Measurements from ENCODE around the gene PLXNA2. TPM values are rescaled to one million over a fixed set of nuclear protein-coding genes. Genes with fewer than 3 reads are reported as not detected.

PLXNA2 gene
- total and polyA plus RNA-seq, 2 of the 13 experiments (the other 11 are each of a cell fraction or from before 2014, with no cell fraction given), result 1.1 to 2.1 TPM

- TF ChIP-seq IRX3 (CRISPR knock-in tag; IDR thresholded peaks at IDR 0.05; ENCODE audit: borderline replicate concordance, low read depth), result no peak
- TF ChIP-seq TBP (CRISPR knock-in tag; IDR thresholded peaks at IDR 0.05), result no peak
- no peak for TF ChIP-seq RFXAP (CRISPR knock-in tag; IDR thresholded peaks at IDR 0.05; ENCODE audit: borderline replicate concordance)
- 0 out of 2 replicates have a peak, but pooled peaks have one; percentile 3 for TF ChIP-seq NKX3-1 (CRISPR knock-in tag; IDR thresholded peaks at IDR 0.05)
- TF ChIP-seq HOXD1 (CRISPR knock-in tag; IDR thresholded peaks at IDR 0.05), result no peak
- TF ChIP-seq MXD3 (CRISPR knock-in tag; IDR thresholded peaks at IDR 0.05), result 0 out of 2 replicates have a peak, but pooled peaks have one; percentile 2
- TF ChIP-seq POGZ (CRISPR knock-in tag; IDR thresholded peaks at IDR 0.05), result no peak
- no peak for TF ChIP-seq ZMYM4 (CRISPR knock-in tag; IDR thresholded peaks at IDR 0.05)
- 0 out of 2 replicates have a peak, but pooled peaks have one; percentile 22 for TF ChIP-seq ARID4A (CRISPR knock-in tag; IDR thresholded peaks at IDR 0.05; ENCODE audit: borderline replicate concordance)
- TF ChIP-seq ZNF563 (CRISPR knock-in tag; IDR thresholded peaks at IDR 0.05), result peak; percentile 33; the same call in 1 of the 2 replicates
- TF ChIP-seq NFKB2 (CRISPR knock-in tag; IDR thresholded peaks at IDR 0.05; ENCODE audit: borderline replicate concordance), result peak; percentile 4; the same call in 1 of the 2 replicates
- TF ChIP-seq ATF5 (CRISPR knock-in tag; IDR thresholded peaks at IDR 0.05; ENCODE audit: low read depth), result no peak
- 0 out of 2 replicates have a peak, but pooled peaks have one; percentile 22 for TF ChIP-seq RBFOX2 (IDR thresholded peaks at IDR 0.05; ENCODE audit: low read depth, low read length)
- TF ChIP-seq ZNF281 (CRISPR knock-in tag; IDR thresholded peaks at IDR 0.05; ENCODE audit: borderline replicate concordance), result no peak
- peak; percentile 71; the same call in 1 of the 2 replicates for TF ChIP-seq ZSCAN20 (CRISPR knock-in tag; IDR thresholded peaks at IDR 0.05; ENCODE audit: borderline replicate concordance)
- no peak for TF ChIP-seq ZNF207 (IDR thresholded peaks at IDR 0.05; ENCODE audit: borderline replicate concordance)
- TF ChIP-seq TEAD3 (CRISPR knock-in tag; optimal IDR thresholded peaks at IDR 0.05; ENCODE audit: borderline replicate concordance), result no peak
- TF ChIP-seq MTF1 (CRISPR knock-in tag; IDR thresholded peaks at IDR 0.05), result 0 out of 2 replicates have a peak, but pooled peaks have one; percentile 33
- TF ChIP-seq CEBPG (CRISPR knock-in tag; IDR thresholded peaks at IDR 0.05), result no peak
- no peak for TF ChIP-seq SALL1 (CRISPR knock-in tag; IDR thresholded peaks at IDR 0.05)
Measured at GRCh38 chr1:208243527-208243966, 637 bp downstream of the PLXNA2 start (continued).

Measured in HepG2 (cell line).